Measurements from ENCODE around the gene FERMT1. TPM values are rescaled to one million over a fixed set of nuclear protein-coding genes. Genes with fewer than 3 reads are reported as not detected.
"Not testable (repeated sequence)": the region's sequence is repeated elsewhere in the genome, so short reads cannot be mapped to it uniquely, and the experiment has no call there.

Gene FERMT1
- total and polyA plus RNA-seq, 3 experiments from 2014 or later: 0.22 to 0.26 TPM; not detected in 1

- DNase-seq: no peak
Measured at GRCh38 chr20:6040540-6040939, 82.3 kb downstream of the FERMT1 start.

GRCh38 chr20:6039766-6040165 is 83.1 kb downstream of the FERMT1 start:
- H3K4me1 ChIP-seq (ENCODE audit: insufficient read depth, low read length): no peaks in the 10 kb centered on the region
- Mint-ChIP-seq H3K4me3 (peak overlapping the region in 1 of 7 donors; percentile 3), H3K27ac (peak overlapping the region in 2 of 8 donors; percentile 6 to 57), H3K36me3 (peaks cover 15 to 66% (median 16%) of the 10 kb centered on the region in 3 donors), H3K9me3 (no peaks in the 10 kb centered on the region), H3K4me1 (peaks cover 0 to under 1% (median under 1%) of the 10 kb centered on the region in 3 donors), H3K27me3 (no peaks in the 10 kb centered on the region)
- H3K9me3 ChIP-seq (ENCODE audit: low read length): no peaks in the 10 kb centered on the region
- H3K36me3 ChIP-seq (ENCODE audit: insufficient read depth, low read length): peaks cover 25% of the 10 kb centered on the region
- no peak overlapping the region for H3K27ac ChIP-seq (ENCODE audit: low read depth, low read length)
- H3K27me3 ChIP-seq (ENCODE audit: insufficient read depth, low read length, poor library complexity, severe bottlenecking): no peaks in the 10 kb centered on the region
- DNase-seq: no peak
- H3K4me3 ChIP-seq (ENCODE audit: low read length): no peak overlapping the region
- POLR2A ChIA-PET: no interaction called here
- CTCF ChIA-PET: no interaction called here

More at GRCh38 chr20:6040540-6040939, 82.3 kb downstream of the FERMT1 start:
- Histone ChIP-seq H3K4me1 (ENCODE audit: insufficient read depth, low read length) (no peaks in the 10 kb centered on the region), H3K36me3 (ENCODE audit: insufficient read depth, low read length) (peaks cover 23% of the 10 kb centered on the region), H3K27ac (ENCODE audit: low read depth, low read length) (no peak overlapping the region), H3K27me3 (ENCODE audit: insufficient read depth, low read length, poor library complexity, severe bottlenecking) (no peaks in the 10 kb centered on the region), H3K9me3 (ENCODE audit: low read length) (no peaks in the 10 kb centered on the region), H3K4me3 (ENCODE audit: low read length) (no peak overlapping the region)
- Mint-ChIP-seq H3K27ac (no peak overlapping the region), H3K4me3 (no peak overlapping the region), H3K36me3 (peaks cover 13 to 62% (median 14%) of the 10 kb centered on the region in 3 donors), H3K4me1 (no peaks in the 10 kb centered on the region), H3K27me3 (no peaks in the 10 kb centered on the region), H3K9me3 (no peaks in the 10 kb centered on the region)
- ChIA-PET POLR2A (no interaction called here), CTCF (no interaction called here)

DNA sequence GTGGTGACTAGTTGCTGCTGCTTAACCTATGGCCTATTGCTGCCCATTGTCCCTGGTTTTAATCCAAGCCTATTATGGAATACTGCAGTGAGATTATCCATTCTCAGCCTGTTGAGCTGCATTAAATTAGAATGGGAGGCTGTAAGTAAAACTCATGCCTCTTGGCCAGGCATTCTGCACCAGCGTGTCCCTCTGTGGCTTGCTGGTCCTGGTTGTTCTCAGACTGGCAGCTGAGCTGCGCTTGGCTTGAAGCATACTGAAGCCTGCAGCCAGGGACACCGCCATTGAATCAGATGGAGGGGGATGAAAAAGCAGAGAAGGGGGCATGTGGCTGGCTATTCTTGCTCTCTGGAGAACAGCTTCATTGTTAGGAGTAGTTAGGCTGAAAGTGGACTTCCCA is 84.6 kb downstream of the FERMT1 start:
- POLR2A ChIA-PET: no interaction called here
- no peak overlapping the region for H3K4me3 ChIP-seq (ENCODE audit: low read length)
- peak overlapping the region in 1 of 8 donors; percentile 87 for H3K27ac Mint-ChIP-seq
- DNase-seq: no peak
- H3K4me1 ChIP-seq (ENCODE audit: insufficient read depth, low read length): no peaks in the 10 kb centered on the region
- H3K27me3 ChIP-seq (ENCODE audit: insufficient read depth, low read length, poor library complexity, severe bottlenecking): no peaks in the 10 kb centered on the region
- peaks cover 36% of the 10 kb centered on the region for H3K36me3 ChIP-seq (ENCODE audit: insufficient read depth, low read length)
- H3K9me3 ChIP-seq (ENCODE audit: low read length): no peaks in the 10 kb centered on the region
- peaks cover 19 to 82% (median 26%) of the 10 kb centered on the region in 3 donors for H3K36me3 Mint-ChIP-seq
- H3K9me3 Mint-ChIP-seq: no peaks in the 10 kb centered on the region
- no peak overlapping the region for H3K4me3 Mint-ChIP-seq
- no peaks in the 10 kb centered on the region for H3K27me3 Mint-ChIP-seq
- H3K4me1 Mint-ChIP-seq: peaks cover 0 to 9% (median 3%) of the 10 kb centered on the region in 3 donors
- no peak overlapping the region for H3K27ac ChIP-seq (ENCODE audit: low read depth, low read length)
- CTCF ChIA-PET: no interaction called here

GRCh38 chr20:6037082-6037481 is 85.7 kb downstream of the FERMT1 start:
- H3K9me3 Mint-ChIP-seq: no peaks in the 10 kb centered on the region
- no peaks in the 10 kb centered on the region for H3K27me3 Mint-ChIP-seq
- H3K27ac ChIP-seq (ENCODE audit: low read depth, low read length): no peak overlapping the region
- peak overlapping the region in 1 of 8 donors; percentile 32 for H3K27ac Mint-ChIP-seq
- ChIA-PET POLR2A (no interaction called here), CTCF (no interaction called here)
- H3K27me3 ChIP-seq (ENCODE audit: insufficient read depth, low read length, poor library complexity, severe bottlenecking): no peaks in the 10 kb centered on the region
- H3K4me3 Mint-ChIP-seq: no peak overlapping the region
- H3K36me3 Mint-ChIP-seq: peaks cover 15 to 83% (median 33%) of the 10 kb centered on the region in 3 donors
- no peak for DNase-seq
- no peaks in the 10 kb centered on the region for H3K9me3 ChIP-seq (ENCODE audit: low read length)
- H3K4me3 ChIP-seq (ENCODE audit: low read length): no peak overlapping the region
- H3K4me1 Mint-ChIP-seq: peaks cover 0 to 9% (median 3%) of the 10 kb centered on the region in 3 donors
- peaks cover 36% of the 10 kb centered on the region for H3K36me3 ChIP-seq (ENCODE audit: insufficient read depth, low read length)
- H3K4me1 ChIP-seq (ENCODE audit: insufficient read depth, low read length): no peaks in the 10 kb centered on the region

GRCh38 chr20:6036213-6036612 is 86.6 kb downstream of the FERMT1 start:
- H3K36me3 Mint-ChIP-seq: peaks cover 13 to 82% (median 33%) of the 10 kb centered on the region in 3 donors
- CTCF ChIA-PET: no interaction called here
- no peak for DNase-seq

DNA sequence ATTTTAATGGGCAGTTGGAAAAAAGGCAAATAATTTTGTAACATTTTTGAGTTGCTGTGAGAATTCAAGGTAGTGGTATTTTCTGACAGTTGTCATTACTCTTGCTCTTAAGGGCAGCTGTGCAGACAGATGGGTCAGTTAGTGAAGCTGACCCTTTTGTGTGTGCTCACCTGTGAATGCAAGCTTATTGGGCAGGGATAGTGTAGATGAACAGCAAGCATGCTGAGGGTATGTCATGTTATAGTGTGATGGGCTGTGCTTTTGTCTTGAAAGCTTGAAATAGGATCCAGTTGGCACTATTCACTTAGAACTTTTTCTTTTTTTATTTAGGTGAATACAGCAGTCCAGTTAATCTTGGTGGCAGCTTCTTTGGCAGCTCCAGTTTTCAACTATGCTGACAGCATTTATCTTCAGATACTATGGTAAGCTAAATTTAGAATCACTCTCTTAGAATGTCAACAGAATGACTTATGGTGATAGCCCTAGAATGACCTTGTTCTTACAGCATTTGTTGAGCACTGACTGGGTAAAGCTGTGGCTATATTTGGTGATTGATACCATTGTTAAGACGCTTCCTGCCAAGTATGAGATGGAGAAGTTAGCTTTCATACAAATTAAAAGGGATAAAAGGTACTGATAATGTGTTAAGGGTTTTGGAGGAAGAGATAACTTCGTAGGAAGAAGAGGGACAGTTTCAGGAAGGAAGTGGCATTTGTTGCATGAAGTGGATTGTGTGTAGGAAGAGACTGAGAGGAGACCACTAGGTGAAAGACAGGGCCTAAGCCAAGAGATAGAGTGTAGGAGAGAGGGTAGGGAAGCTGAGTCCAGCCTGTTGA is 88.5 kb downstream of the FERMT1 start:
- ChIA-PET POLR2A (no interaction called here), CTCF (no interaction called here)
- no peak for DNase-seq
- H3K27ac Mint-ChIP-seq: peak overlapping the region in 4 of 8 donors; percentile 7 to 86 (median 70)
- H3K27me3 Mint-ChIP-seq: no peaks in the 10 kb centered on the region
- Histone ChIP-seq H3K4me1 (ENCODE audit: insufficient read depth, low read length) (peaks cover 6% of the 10 kb centered on the region), H3K27ac (ENCODE audit: low read depth, low read length) (no peak overlapping the region), H3K9me3 (ENCODE audit: low read length) (no peaks in the 10 kb centered on the region), H3K27me3 (ENCODE audit: insufficient read depth, low read length, poor library complexity, severe bottlenecking) (no peaks in the 10 kb centered on the region), H3K36me3 (ENCODE audit: insufficient read depth, low read length) (peaks cover 30% of the 10 kb centered on the region), H3K4me3 (ENCODE audit: low read length) (no peak overlapping the region)
- peaks cover 9 to 23% (median 9%) of the 10 kb centered on the region in 3 donors for H3K4me1 Mint-ChIP-seq
- peaks cover 4 to 77% (median 25%) of the 10 kb centered on the region in 3 donors for H3K36me3 Mint-ChIP-seq
- H3K9me3 Mint-ChIP-seq: no peaks in the 10 kb centered on the region
- H3K4me3 Mint-ChIP-seq: peak overlapping the region in 1 of 7 donors; percentile 54

More at GRCh38 chr20:6036213-6036612, 86.6 kb downstream of the FERMT1 start:
- H3K27ac Mint-ChIP-seq: peak overlapping the region in 1 of 8 donors; percentile 68
- Histone ChIP-seq H3K36me3 (ENCODE audit: insufficient read depth, low read length) (peaks cover 36% of the 10 kb centered on the region), H3K27ac (ENCODE audit: low read depth, low read length) (no peak overlapping the region), H3K9me3 (ENCODE audit: low read length) (no peaks in the 10 kb centered on the region), H3K4me3 (ENCODE audit: low read length) (no peak overlapping the region), H3K4me1 (ENCODE audit: insufficient read depth, low read length) (no peaks in the 10 kb centered on the region), H3K27me3 (ENCODE audit: insufficient read depth, low read length, poor library complexity, severe bottlenecking) (no peaks in the 10 kb centered on the region)
- peaks cover 2 to 11% (median 5%) of the 10 kb centered on the region in 3 donors for H3K4me1 Mint-ChIP-seq
- POLR2A ChIA-PET: no interaction called here
- no peaks in the 10 kb centered on the region for H3K27me3 Mint-ChIP-seq
- no peaks in the 10 kb centered on the region for H3K9me3 Mint-ChIP-seq
- no peak overlapping the region for H3K4me3 Mint-ChIP-seq

- H3K27ac Mint-ChIP-seq: peak overlapping the region in 2 of 8 donors; percentile 10 to 79
- POLR2A ChIA-PET; H3K9me3 Mint-ChIP-seq; H3K4me3 ChIP-seq (ENCODE audit: low read length); H3K27me3 ChIP-seq (ENCODE audit: insufficient read depth, low read length, poor library complexity, severe bottlenecking); H3K27ac ChIP-seq (ENCODE audit: low read depth, low read length); H3K9me3 ChIP-seq (ENCODE audit: low read length); CTCF ChIA-PET; H3K27me3 Mint-ChIP-seq; DNase-seq; H3K4me1 ChIP-seq (ENCODE audit: insufficient read depth, low read length); H3K4me3 Mint-ChIP-seq: not testable (repeated sequence)
- H3K36me3 ChIP-seq (ENCODE audit: insufficient read depth, low read length): peaks cover 24% of the 10 kb centered on the region
- H3K4me1 Mint-ChIP-seq: peaks cover 11 to 25% (median 11%) of the 10 kb centered on the region in 3 donors
- peaks cover 4 to 68% (median 26%) of the 10 kb centered on the region in 3 donors for H3K36me3 Mint-ChIP-seq
Measured at GRCh38 chr20:6032907-6033306, 89.9 kb downstream of the FERMT1 start.

- Histone ChIP-seq H3K9me3 (ENCODE audit: low read length) (no peaks in the 10 kb centered on the region), H3K27ac (ENCODE audit: low read depth, low read length) (no peak overlapping the region), H3K27me3 (ENCODE audit: insufficient read depth, low read length, poor library complexity, severe bottlenecking) (no peaks in the 10 kb centered on the region), H3K4me1 (ENCODE audit: insufficient read depth, low read length) (peaks cover 6% of the 10 kb centered on the region), H3K4me3 (ENCODE audit: low read length) (no peak overlapping the region), H3K36me3 (ENCODE audit: insufficient read depth, low read length) (peaks cover 12% of the 10 kb centered on the region)
- Mint-ChIP-seq H3K9me3 (no peaks in the 10 kb centered on the region), H3K27me3 (no peaks in the 10 kb centered on the region), H3K27ac (peak overlapping the region in 1 of 8 donors; percentile 72), H3K4me3 (no peak overlapping the region), H3K4me1 (peaks cover 22 to 37% (median 24%) of the 10 kb centered on the region in 3 donors), H3K36me3 (peaks cover 12 to 63% (median 33%) of the 10 kb centered on the region in 3 donors)
- DNase-seq: peak in 1 of 5 donors; percentile 52
- ChIA-PET CTCF (no interaction called here), POLR2A (no interaction called here)
Measured at GRCh38 chr20:6030453-6031080, 92.3 kb downstream of the FERMT1 start.
